GM23248 (cell line): Measurements from ENCODE around the gene ERO1B.
"Not testable (repeated sequence)": the region's sequence is repeated elsewhere in the genome, so short reads cannot be mapped to it uniquely, and the experiment has no call there.

Source experiments
- EZH2 ChIP-seq: fragments of 200-600 bp; sonication (generic); IDR thresholded peaks from 2 replicates; pipeline ENCODE4 v1.6.1; 2018; ENCODE audit warnings: antibody characterized with exemption, mild to moderate bottlenecking; ENCODE audit not compliant: insufficient read depth, poor library complexity, severe bottlenecking
- EZH2phosphoT487 ChIP-seq: fragments of 200-600 bp; sonication (generic); IDR thresholded peaks from 2 replicates; pipeline ENCODE4 v1.6.1; 2018; ENCODE audit warnings: antibody characterized with exemption, moderate library complexity, mild to moderate bottlenecking, low read depth; ENCODE audit not compliant: insufficient read depth

DNA sequence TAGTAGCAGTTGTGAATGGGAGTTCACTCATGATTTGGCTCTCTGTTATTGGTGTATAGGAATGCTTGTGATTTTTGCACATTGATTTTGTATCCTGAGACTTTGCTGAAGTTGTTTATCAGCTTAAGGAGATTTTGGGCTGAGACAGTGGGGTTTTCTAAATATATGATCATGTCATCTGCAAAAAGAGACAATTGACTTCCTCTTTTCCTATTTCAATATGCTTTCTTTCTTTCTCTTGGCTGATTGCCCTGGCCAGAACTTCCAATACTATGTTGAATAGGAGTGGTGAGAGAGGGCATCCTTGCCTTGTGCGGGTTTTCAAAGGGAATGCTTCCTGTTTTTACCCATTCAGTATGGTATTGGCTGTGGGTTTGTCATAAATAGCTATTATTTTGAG, 93.7 kb downstream of the ERO1B start:
- not testable (repeated sequence) for TF ChIP-seq EZH2, EZH2phosphoT487
